Measurements from ENCODE around the gene A2M.
A peak's percentile ranks its signal among the peaks of the same experiment; 100 is the strongest.
"Not testable (repeated sequence)": the region's sequence is repeated elsewhere in the genome, so short reads cannot be mapped to it uniquely, and the experiment has no call there.

A2M gene

GRCh38 chr12:9115731-9116559 is at the start of gene A2M:
A2M (minus strand) TSS chr12:9115919; CDS start chr12:9115849, 70 bp downstream.
- H3K27me3 ChIP-seq (ENCODE audit: control insufficient read depth, insufficient read depth, low read length): no peaks in the 10 kb centered on the region
- no peak for DNase-seq (ENCODE audit: low read depth, low spot score)
- no peak within 1 kb of the TSS for H3K4me3 ChIP-seq (ENCODE audit: low read length)
- no peaks in the 10 kb centered on the region for H3K36me3 ChIP-seq (ENCODE audit: control insufficient read depth, insufficient read depth, low read length)
- H3K27ac ChIP-seq (ENCODE audit: low read length): no peak within 1 kb of the TSS
- peaks cover 2% of the 10 kb centered on the region; the same call in 1 of the 2 replicates for H3K4me1 ChIP-seq (ENCODE audit: control insufficient read depth, insufficient read depth, low read length)
- 100% methylated on average over 2 of the region's 9 CpGs for WGBS (ENCODE audit: insufficient coverage, insufficient read length)
- no peaks in the 10 kb centered on the region for H3K9me3 ChIP-seq (ENCODE audit: control insufficient read depth, insufficient read depth, low read length)

GRCh38 chr12:9163392-9163791 is 47.7 kb upstream of the A2M start:
- no peaks in the 10 kb centered on the region for H3K27me3 ChIP-seq (ENCODE audit: control insufficient read depth, insufficient read depth, low read length)
- H3K27ac ChIP-seq (ENCODE audit: low read length): no peak overlapping the region
- H3K4me3 ChIP-seq (ENCODE audit: low read length): no peak overlapping the region
- no peak for DNase-seq (ENCODE audit: low read depth, low spot score)
- no peaks in the 10 kb centered on the region for H3K9me3 ChIP-seq (ENCODE audit: control insufficient read depth, insufficient read depth, low read length)
- no CpG with 5 or more reads among the region's 5 CpGs for WGBS (ENCODE audit: insufficient coverage, insufficient read length)
- no peaks in the 10 kb centered on the region for H3K36me3 ChIP-seq (ENCODE audit: control insufficient read depth, insufficient read depth, low read length)
- H3K4me1 ChIP-seq (ENCODE audit: control insufficient read depth, insufficient read depth, low read length): no peaks in the 10 kb centered on the region

GRCh38 chr12:9156119-9156518 is 40.4 kb upstream of the A2M start:
- Histone ChIP-seq H3K27ac (ENCODE audit: low read length) (no peak overlapping the region), H3K27me3 (ENCODE audit: control insufficient read depth, insufficient read depth, low read length) (no peaks in the 10 kb centered on the region), H3K9me3 (ENCODE audit: control insufficient read depth, insufficient read depth, low read length) (no peaks in the 10 kb centered on the region), H3K36me3 (ENCODE audit: control insufficient read depth, insufficient read depth, low read length) (no peaks in the 10 kb centered on the region), H3K4me1 (ENCODE audit: control insufficient read depth, insufficient read depth, low read length) (no peaks in the 10 kb centered on the region), H3K4me3 (ENCODE audit: low read length) (no peak overlapping the region)
- no CpG with 5 or more reads among the region's 4 CpGs for WGBS (ENCODE audit: insufficient coverage, insufficient read length)
- no peak for DNase-seq (ENCODE audit: low read depth, low spot score)

- Histone ChIP-seq H3K4me1 (ENCODE audit: control insufficient read depth, insufficient read depth, low read length) (no peaks in the 10 kb centered on the region), H3K9me3 (ENCODE audit: control insufficient read depth, insufficient read depth, low read length) (no peaks in the 10 kb centered on the region), H3K4me3 (ENCODE audit: low read length) (no peak overlapping the region), H3K36me3 (ENCODE audit: control insufficient read depth, insufficient read depth, low read length) (no peaks in the 10 kb centered on the region), H3K27me3 (ENCODE audit: control insufficient read depth, insufficient read depth, low read length) (no peaks in the 10 kb centered on the region), H3K27ac (ENCODE audit: low read length) (no peak overlapping the region)
- peak; percentile 20 for DNase-seq (ENCODE audit: low read depth, low spot score)
- WGBS (ENCODE audit: insufficient coverage, insufficient read length): no CpG with 5 or more reads among the region's 6 CpGs
These were observed 33.7 kb upstream of the A2M start for GRCh38 chr12:9149372-9149771.

- no peaks in the 10 kb centered on the region for H3K36me3 ChIP-seq (ENCODE audit: control insufficient read depth, insufficient read depth, low read length)
- H3K27ac ChIP-seq (ENCODE audit: low read length): no peak overlapping the region
- H3K9me3 ChIP-seq (ENCODE audit: control insufficient read depth, insufficient read depth, low read length): no peaks in the 10 kb centered on the region
- no peaks in the 10 kb centered on the region for H3K4me1 ChIP-seq (ENCODE audit: control insufficient read depth, insufficient read depth, low read length)
- no peak overlapping the region for H3K4me3 ChIP-seq (ENCODE audit: low read length)
- no peaks in the 10 kb centered on the region for H3K27me3 ChIP-seq (ENCODE audit: control insufficient read depth, insufficient read depth, low read length)
- no CpG with 5 or more reads among the region's 2 CpGs for WGBS (ENCODE audit: insufficient coverage, insufficient read length)
- no peak for DNase-seq (ENCODE audit: low read depth, low spot score)
These were observed 33.2 kb upstream of the A2M start for GRCh38 chr12:9148926-9149325.

GRCh38 chr12:9147461-9147860 is 31.7 kb upstream of the A2M start:
- DNase-seq (ENCODE audit: low read depth, low spot score): no peak
- H3K9me3 ChIP-seq (ENCODE audit: control insufficient read depth, insufficient read depth, low read length): no peaks in the 10 kb centered on the region
- no peaks in the 10 kb centered on the region for H3K27me3 ChIP-seq (ENCODE audit: control insufficient read depth, insufficient read depth, low read length)
- no peak overlapping the region for H3K4me3 ChIP-seq (ENCODE audit: low read length)
- no peaks in the 10 kb centered on the region for H3K36me3 ChIP-seq (ENCODE audit: control insufficient read depth, insufficient read depth, low read length)
- H3K4me1 ChIP-seq (ENCODE audit: control insufficient read depth, insufficient read depth, low read length): no peaks in the 10 kb centered on the region
- WGBS (ENCODE audit: insufficient coverage, insufficient read length): no CpG with 5 or more reads among the region's 2 CpGs
- no peak overlapping the region for H3K27ac ChIP-seq (ENCODE audit: low read length)

GRCh38 chr12:9144730-9145106 is 29.0 kb upstream of the A2M start:
- Histone ChIP-seq H3K4me3 (ENCODE audit: low read length) (no peak overlapping the region), H3K9me3 (ENCODE audit: control insufficient read depth, insufficient read depth, low read length) (no peaks in the 10 kb centered on the region), H3K27ac (ENCODE audit: low read length) (no peak overlapping the region), H3K36me3 (ENCODE audit: control insufficient read depth, insufficient read depth, low read length) (no peaks in the 10 kb centered on the region), H3K27me3 (ENCODE audit: control insufficient read depth, insufficient read depth, low read length) (no peaks in the 10 kb centered on the region), H3K4me1 (ENCODE audit: control insufficient read depth, insufficient read depth, low read length) (no peaks in the 10 kb centered on the region)
- no CpG with 5 or more reads among the region's 4 CpGs for WGBS (ENCODE audit: insufficient coverage, insufficient read length)
- no peak for DNase-seq (ENCODE audit: low read depth, low spot score)

- no peak overlapping the region for H3K27ac ChIP-seq (ENCODE audit: low read length)
- H3K36me3 ChIP-seq (ENCODE audit: control insufficient read depth, insufficient read depth, low read length): no peaks in the 10 kb centered on the region
- no CpG with 5 or more reads among the region's 3 CpGs for WGBS (ENCODE audit: insufficient coverage, insufficient read length)
- no peaks in the 10 kb centered on the region for H3K9me3 ChIP-seq (ENCODE audit: control insufficient read depth, insufficient read depth, low read length)
- H3K4me1 ChIP-seq (ENCODE audit: control insufficient read depth, insufficient read depth, low read length): no peaks in the 10 kb centered on the region
- no peak overlapping the region for H3K4me3 ChIP-seq (ENCODE audit: low read length)
- DNase-seq (ENCODE audit: low read depth, low spot score): no peak
- H3K27me3 ChIP-seq (ENCODE audit: control insufficient read depth, insufficient read depth, low read length): no peaks in the 10 kb centered on the region
These were observed 28.4 kb upstream of the A2M start for GRCh38 chr12:9143929-9144729.

GRCh38 chr12:9143137-9143536 is 27.4 kb upstream of the A2M start:
- Histone ChIP-seq H3K4me3 (ENCODE audit: low read length) (no peak overlapping the region), H3K36me3 (ENCODE audit: control insufficient read depth, insufficient read depth, low read length) (no peaks in the 10 kb centered on the region), H3K27me3 (ENCODE audit: control insufficient read depth, insufficient read depth, low read length) (no peaks in the 10 kb centered on the region), H3K27ac (ENCODE audit: low read length) (no peak overlapping the region), H3K4me1 (ENCODE audit: control insufficient read depth, insufficient read depth, low read length) (no peaks in the 10 kb centered on the region), H3K9me3 (ENCODE audit: control insufficient read depth, insufficient read depth, low read length) (no peaks in the 10 kb centered on the region)
- DNase-seq (ENCODE audit: low read depth, low spot score): no peak
- no CpG with 5 or more reads among the region's 2 CpGs for WGBS (ENCODE audit: insufficient coverage, insufficient read length)

GRCh38 chr12:9139588-9140290 is 24.0 kb upstream of the A2M start:
- not testable (repeated sequence) for H3K27me3 ChIP-seq (ENCODE audit: control insufficient read depth, insufficient read depth, low read length); H3K4me3 ChIP-seq (ENCODE audit: low read length); H3K27ac ChIP-seq (ENCODE audit: low read length); DNase-seq (ENCODE audit: low read depth, low spot score); H3K4me1 ChIP-seq (ENCODE audit: control insufficient read depth, insufficient read depth, low read length); H3K36me3 ChIP-seq (ENCODE audit: control insufficient read depth, insufficient read depth, low read length); H3K9me3 ChIP-seq (ENCODE audit: control insufficient read depth, insufficient read depth, low read length)
- no CpG with 5 or more reads among the region's 2 CpGs for whole genome bisulfite sequencing (ENCODE audit: insufficient coverage, insufficient read length)

Measured in iPS DF 6.9 (cell line).